Measurements from ENCODE around the gene SLC51B.

- TF ChIP-seq CTCF (IDR thresholded peaks at IDR 0.05; ENCODE audit: poor library complexity) = no peak
- TF ChIP-seq EZH2 (IDR thresholded peaks at IDR 0.05; ENCODE audit: borderline replicate concordance) = no peak
These were observed 42.9 kb downstream of the SLC51B start for GRCh38 chr15:65087873-65088642.

Data from hepatocyte (in vitro differentiated cells).